ENCODE data around the gene LRRK1.

LRRK1 gene

GRCh38 chr15:100932676-100933348, 13.7 kb downstream of the LRRK1 start:
- DNase-seq (ENCODE audit: low spot score), result no peak

GRCh38 chr15:100934166-100934565, 15.0 kb downstream of the LRRK1 start:
- no peak for DNase-seq (ENCODE audit: low spot score)

- DNase-seq (ENCODE audit: low spot score), result no peak
Observed at GRCh38 chr15:100934726-100935125, 15.6 kb downstream of the LRRK1 start.

GRCh38 chr15:100937171-100937570, 18.0 kb downstream of the LRRK1 start:
- DNase-seq (ENCODE audit: low spot score), result no peak

GRCh38 chr15:100939791-100940190, 20.6 kb downstream of the LRRK1 start:
- DNase-seq (ENCODE audit: low spot score), result no peak

GRCh38 chr15:100940767-100941379, 21.7 kb downstream of the LRRK1 start:
- DNase-seq (ENCODE audit: low spot score), result no peak

GRCh38 chr15:100941536-100941935, 22.4 kb downstream of the LRRK1 start:
- DNase-seq (ENCODE audit: low spot score), result no peak

- no peak for DNase-seq (ENCODE audit: low spot score)
Observed at GRCh38 chr15:100942656-100943425, 23.7 kb downstream of the LRRK1 start.

GRCh38 chr15:100944244-100944895, 25.2 kb downstream of the LRRK1 start:
- no peak for DNase-seq (ENCODE audit: low spot score)

GRCh38 chr15:100944986-100945385, 25.8 kb downstream of the LRRK1 start:
- DNase-seq (ENCODE audit: low spot score), result no peak

GRCh38 chr15:100947760-100948429, 28.7 kb downstream of the LRRK1 start:
- DNase-seq (ENCODE audit: low spot score), result no peak

GRCh38 chr15:100948430-100948762, 29.2 kb downstream of the LRRK1 start:
- no peak for DNase-seq (ENCODE audit: low spot score)

GRCh38 chr15:100949691-100950090, 30.5 kb downstream of the LRRK1 start:
- DNase-seq (ENCODE audit: low spot score), result no peak

GRCh38 chr15:100951965-100952364, 32.8 kb downstream of the LRRK1 start:
- no peak for DNase-seq (ENCODE audit: low spot score)

GRCh38 chr15:100952566-100952965, 33.4 kb downstream of the LRRK1 start:
- DNase-seq (ENCODE audit: low spot score), result no peak

- no peak for DNase-seq (ENCODE audit: low spot score)
Observed at GRCh38 chr15:100958326-100959065, 39.3 kb downstream of the LRRK1 start.

GRCh38 chr15:100959066-100960050, 40.2 kb downstream of the LRRK1 start:
- no peak for DNase-seq (ENCODE audit: low spot score)

- DNase-seq (ENCODE audit: low spot score), result no peak
Observed at GRCh38 chr15:100966997-100967396, 47.8 kb downstream of the LRRK1 start.

- no peak for DNase-seq (ENCODE audit: low spot score)
Observed at GRCh38 chr15:100968050-100968966, 49.2 kb downstream of the LRRK1 start.
